ENCODE results near the gene FCAMR.

FCAMR gene, protein sequence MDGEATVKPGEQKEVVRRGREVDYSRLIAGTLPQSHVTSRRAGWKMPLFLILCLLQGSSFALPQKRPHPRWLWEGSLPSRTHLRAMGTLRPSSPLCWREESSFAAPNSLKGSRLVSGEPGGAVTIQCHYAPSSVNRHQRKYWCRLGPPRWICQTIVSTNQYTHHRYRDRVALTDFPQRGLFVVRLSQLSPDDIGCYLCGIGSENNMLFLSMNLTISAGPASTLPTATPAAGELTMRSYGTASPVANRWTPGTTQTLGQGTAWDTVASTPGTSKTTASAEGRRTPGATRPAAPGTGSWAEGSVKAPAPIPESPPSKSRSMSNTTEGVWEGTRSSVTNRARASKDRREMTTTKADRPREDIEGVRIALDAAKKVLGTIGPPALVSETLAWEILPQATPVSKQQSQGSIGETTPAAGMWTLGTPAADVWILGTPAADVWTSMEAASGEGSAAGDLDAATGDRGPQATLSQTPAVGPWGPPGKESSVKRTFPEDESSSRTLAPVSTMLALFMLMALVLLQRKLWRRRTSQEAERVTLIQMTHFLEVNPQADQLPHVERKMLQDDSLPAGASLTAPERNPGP

DNA sequence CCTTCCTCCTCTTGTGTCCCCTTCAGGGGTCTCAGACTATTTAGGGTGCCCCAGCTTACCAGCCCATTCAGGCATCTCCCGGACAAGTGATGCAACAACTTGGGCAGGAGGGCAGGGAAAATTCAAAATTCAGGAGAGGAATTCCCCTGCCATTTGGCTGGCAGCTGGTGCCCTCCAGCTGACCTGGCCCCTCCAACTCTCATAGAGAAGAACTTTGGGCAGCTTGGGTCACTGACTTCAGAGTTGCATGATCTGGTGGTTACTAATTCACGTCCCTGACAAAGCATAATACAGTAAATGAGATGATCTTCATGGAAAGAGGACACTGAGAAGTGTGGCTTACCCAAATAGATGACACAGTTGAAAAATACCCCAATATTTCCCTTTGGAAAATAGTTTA, at the start of gene FCAMR:
FCAMR (minus strand) TSS at position 15 of the 400 bp plus-strand sequence. CDS start 335 bp downstream, outside the sequence.
- H3K36me3 ChIP-seq (replicated peaks), result no peaks in the 10 kb centered on the region
- no peak within 1 kb of the TSS for H3K27ac ChIP-seq
- DNase-seq, result no peak
- TF ChIP-seq, protein P1, sequence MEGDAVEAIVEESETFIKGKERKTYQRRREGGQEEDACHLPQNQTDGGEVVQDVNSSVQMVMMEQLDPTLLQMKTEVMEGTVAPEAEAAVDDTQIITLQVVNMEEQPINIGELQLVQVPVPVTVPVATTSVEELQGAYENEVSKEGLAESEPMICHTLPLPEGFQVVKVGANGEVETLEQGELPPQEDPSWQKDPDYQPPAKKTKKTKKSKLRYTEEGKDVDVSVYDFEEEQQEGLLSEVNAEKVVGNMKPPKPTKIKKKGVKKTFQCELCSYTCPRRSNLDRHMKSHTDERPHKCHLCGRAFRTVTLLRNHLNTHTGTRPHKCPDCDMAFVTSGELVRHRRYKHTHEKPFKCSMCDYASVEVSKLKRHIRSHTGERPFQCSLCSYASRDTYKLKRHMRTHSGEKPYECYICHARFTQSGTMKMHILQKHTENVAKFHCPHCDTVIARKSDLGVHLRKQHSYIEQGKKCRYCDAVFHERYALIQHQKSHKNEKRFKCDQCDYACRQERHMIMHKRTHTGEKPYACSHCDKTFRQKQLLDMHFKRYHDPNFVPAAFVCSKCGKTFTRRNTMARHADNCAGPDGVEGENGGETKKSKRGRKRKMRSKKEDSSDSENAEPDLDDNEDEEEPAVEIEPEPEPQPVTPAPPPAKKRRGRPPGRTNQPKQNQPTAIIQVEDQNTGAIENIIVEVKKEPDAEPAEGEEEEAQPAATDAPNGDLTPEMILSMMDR (IDR thresholded peaks at IDR 0.05; ENCODE audit: low read depth, low read length, missing control alignments), result no peak
- in situ Hi-C loops (cut with HindIII; ENCODE audit: low pct_ligation_motif_present, low sequenced_read_pairs), result no loop called here
- H3K27me3 ChIP-seq (replicated peaks), result peaks cover 5% of the 10 kb centered on the region
- H3K4me3 ChIP-seq (ENCODE audit: low read depth, low read length), result no peak within 1 kb of the TSS

DNA sequence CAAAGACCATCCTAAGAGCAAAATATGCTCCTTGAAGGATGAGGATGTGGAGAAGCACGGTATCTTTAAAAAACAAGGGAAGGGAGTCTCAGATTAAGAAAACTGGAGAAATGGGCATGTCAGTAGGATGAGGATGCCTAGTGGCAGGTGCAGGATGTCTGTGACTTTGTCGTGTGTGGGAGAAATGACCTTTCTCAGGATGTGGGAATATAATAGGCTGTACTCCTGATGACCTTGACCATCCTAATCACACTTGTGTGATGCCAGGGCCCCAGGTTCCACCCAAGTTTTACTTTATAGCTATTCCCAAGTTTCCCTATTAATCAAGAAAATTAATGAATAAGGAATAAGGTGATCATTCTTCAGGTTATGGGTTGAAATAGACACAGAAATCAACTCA, 49.4 kb upstream of the FCAMR start:
- no peak overlapping the region for H3K27ac ChIP-seq

DNA sequence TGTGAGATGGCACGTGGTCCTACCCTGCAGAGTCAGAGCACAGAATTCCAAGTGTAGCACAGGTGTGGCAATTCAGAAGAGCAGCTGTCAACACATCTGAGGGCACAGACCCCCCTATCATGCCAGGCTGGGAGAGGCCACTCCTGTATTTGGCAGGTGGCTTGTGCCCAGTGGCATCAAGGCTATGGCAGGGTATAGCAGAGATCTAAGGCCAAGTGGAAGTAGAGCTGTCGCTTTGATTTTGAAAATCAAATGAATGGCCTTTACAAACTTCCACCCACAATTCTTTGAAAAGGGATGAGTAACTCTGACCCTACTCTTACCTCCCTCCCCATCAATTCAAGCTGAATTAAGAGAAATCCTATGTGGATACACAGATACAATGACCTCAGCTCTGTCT, 48.9 kb upstream of the FCAMR start:
- Histone ChIP-seq H3K4me3 (ENCODE audit: low read depth, low read length) (no peak overlapping the region), H3K27me3 (replicated peaks) (no peaks in the 10 kb centered on the region), H3K27ac (no peak overlapping the region), H3K36me3 (replicated peaks) (no peaks in the 10 kb centered on the region)
- TF ChIP-seq, protein P1 (IDR thresholded peaks at IDR 0.05; ENCODE audit: low read depth, low read length, missing control alignments), result no peak
- in situ Hi-C loops (cut with HindIII; ENCODE audit: low pct_ligation_motif_present, low sequenced_read_pairs), result no loop called here
- no peak for DNase-seq

More for the DNA sequence above, 49.4 kb upstream of the FCAMR start:
- DNase-seq, result no peak
- in situ Hi-C loops (cut with HindIII; ENCODE audit: low pct_ligation_motif_present, low sequenced_read_pairs), result no loop called here
- TF ChIP-seq, protein P1 (IDR thresholded peaks at IDR 0.05; ENCODE audit: low read depth, low read length, missing control alignments), result no peak
- no peaks in the 10 kb centered on the region for H3K36me3 ChIP-seq (replicated peaks)
- no peaks in the 10 kb centered on the region for H3K27me3 ChIP-seq (replicated peaks)
- H3K4me3 ChIP-seq (ENCODE audit: low read depth, low read length), result no peak overlapping the region

DNA sequence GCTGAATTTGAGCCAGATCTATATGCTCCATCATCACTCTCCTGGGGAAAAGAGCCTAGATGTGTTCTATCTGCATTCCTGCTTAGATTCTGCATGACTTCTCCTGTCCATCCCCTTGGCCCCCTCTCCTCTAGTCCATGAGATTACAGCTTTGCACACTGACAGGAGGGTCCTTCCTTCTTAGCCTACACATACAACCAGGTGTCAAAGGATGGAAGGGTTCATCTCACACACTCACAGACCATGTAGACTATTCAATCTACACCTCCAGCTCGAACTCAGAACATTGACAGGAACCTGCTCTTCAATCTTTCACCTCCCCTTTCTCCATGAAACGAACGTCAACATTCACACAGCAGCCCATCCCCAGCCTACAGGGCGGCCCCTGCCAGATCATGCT, 48.4 kb upstream of the FCAMR start:
- no peaks in the 10 kb centered on the region for H3K27me3 ChIP-seq (replicated peaks)
- no peak overlapping the region for H3K27ac ChIP-seq
- no peak overlapping the region for H3K4me3 ChIP-seq (ENCODE audit: low read depth, low read length)
- in situ Hi-C loops (cut with HindIII; ENCODE audit: low pct_ligation_motif_present, low sequenced_read_pairs), result no loop called here
- DNase-seq, result no peak
- TF ChIP-seq, protein P1 (IDR thresholded peaks at IDR 0.05; ENCODE audit: low read depth, low read length, missing control alignments), result no peak
- H3K36me3 ChIP-seq (replicated peaks), result no peaks in the 10 kb centered on the region

DNA sequence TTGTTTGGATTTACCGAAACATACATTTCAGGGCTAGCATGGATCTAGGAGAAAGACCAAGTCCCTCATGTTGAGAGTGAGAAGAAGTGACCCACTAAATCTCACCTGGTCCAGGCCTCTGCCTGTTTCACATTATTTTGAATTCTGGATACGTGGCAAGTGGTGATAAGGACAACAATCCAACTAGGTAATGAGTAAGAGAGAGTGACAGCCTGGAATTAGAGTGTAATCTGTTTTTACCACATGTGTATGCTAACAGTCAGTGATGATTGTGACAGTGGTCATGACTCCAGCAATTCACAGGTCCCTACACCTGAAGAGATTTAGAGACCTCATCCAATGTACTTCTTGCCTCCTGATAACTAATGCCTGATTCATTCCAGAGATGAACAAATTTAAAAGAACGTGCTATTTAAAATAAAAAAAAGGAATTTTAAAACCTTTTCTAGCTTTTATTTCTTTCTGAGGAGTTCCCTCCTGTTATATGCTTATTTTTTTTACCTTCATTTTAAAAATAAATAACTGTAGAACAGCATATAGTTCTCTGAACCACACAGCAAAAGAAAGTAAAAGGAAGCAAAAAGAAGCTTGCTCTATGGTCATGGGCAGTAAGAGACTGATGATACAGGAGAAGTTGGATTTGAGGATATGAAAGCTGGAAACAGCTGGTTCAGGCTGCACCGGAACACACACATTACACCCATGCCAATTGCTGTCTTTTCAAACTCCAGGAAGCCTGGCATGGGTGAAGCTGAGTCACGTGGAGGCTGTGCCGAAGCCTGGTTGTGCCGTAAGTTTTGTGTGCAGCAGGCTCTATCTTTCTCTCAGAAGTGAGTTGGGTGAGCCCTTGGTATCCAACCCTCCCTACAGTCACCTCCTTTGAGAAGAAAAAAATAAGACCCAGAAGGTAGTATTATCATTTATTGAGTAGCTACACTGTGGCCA, 47.6 kb upstream of the FCAMR start:
- no peaks in the 10 kb centered on the region for H3K36me3 ChIP-seq (replicated peaks)
- no peak for DNase-seq
- TF ChIP-seq, protein P1 (IDR thresholded peaks at IDR 0.05; ENCODE audit: low read depth, low read length, missing control alignments), result no peak
- no peak overlapping the region for H3K4me3 ChIP-seq (ENCODE audit: low read depth, low read length)
- in situ Hi-C loops (cut with HindIII; ENCODE audit: low pct_ligation_motif_present, low sequenced_read_pairs), result no loop called here
- no peak overlapping the region for H3K27ac ChIP-seq
- no peaks in the 10 kb centered on the region for H3K27me3 ChIP-seq (replicated peaks)
